Right renal cortex interstitium (tissue), 3 donors: ENCODE data around the gene CACNA1C. TPM values are rescaled to one million over a fixed set of nuclear protein-coding genes. Genes with fewer than 3 reads are reported as not detected.
"Not testable (repeated sequence)": the region's sequence is repeated elsewhere in the genome, so short reads cannot be mapped to it uniquely, and the experiment has no call there.

Source experiments
- DNase-seq, 3 donors: peaks; one replicate each; pipeline ENCODE4 v3.0.0-alpha.2; 2013; ENCODE audit warnings: low read depth in 3 of 3, low spot score in 2 of 3
- polyA plus RNA-seq, 3 donors: library from polyadenylated mRNA; unstranded; fragments of 120-200 nt; gene quantifications; one replicate each; pipeline ENCODE4 v1.2.1, GENCODE V29; 2013; ENCODE audit not compliant: insufficient read length in 3 of 3

The CACNA1C gene
- polyA plus RNA-seq, 3 donors = 5.7 to 6.4 (median 5.8) TPM

DNA sequence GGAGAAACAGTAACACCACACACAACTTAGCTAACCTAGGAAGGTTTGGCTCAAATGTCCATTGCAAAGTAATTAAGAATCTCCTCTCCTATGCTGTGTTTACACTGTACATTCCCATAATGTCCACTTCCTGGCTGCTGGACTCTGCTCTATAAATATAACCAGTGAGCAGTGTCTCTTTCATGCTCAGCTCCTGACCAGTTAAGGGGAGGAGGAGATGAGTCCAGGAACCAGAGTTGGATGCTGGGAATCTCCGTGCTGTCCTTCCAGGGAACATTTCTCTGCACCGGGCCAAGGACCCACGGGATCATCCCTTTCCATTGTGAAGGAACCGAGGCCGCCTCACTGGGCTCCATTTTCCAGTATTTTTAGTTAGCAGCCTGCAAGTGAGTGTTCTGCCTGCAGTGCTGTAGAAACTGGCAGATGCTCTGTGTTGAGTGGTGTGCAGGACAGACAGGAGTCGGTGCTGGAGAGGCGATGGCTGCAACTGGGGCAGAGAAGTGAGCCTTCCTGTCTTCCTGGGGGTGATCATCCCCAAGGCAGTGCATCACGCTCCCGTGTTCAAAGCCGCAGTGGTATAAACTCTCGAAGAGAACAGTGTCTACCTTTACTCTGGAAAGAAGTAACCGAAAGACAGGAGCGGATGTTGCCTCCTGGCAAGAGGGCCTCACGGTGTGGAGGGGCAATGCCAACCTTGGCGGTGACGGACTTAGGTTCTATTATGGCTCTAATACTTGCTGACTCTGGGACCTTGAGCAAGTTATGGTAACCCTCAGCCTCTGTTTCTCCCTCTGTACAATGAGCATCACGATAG lies 195.5 kb downstream of the CACNA1C start:
- DNase-seq = no peak

DNA sequence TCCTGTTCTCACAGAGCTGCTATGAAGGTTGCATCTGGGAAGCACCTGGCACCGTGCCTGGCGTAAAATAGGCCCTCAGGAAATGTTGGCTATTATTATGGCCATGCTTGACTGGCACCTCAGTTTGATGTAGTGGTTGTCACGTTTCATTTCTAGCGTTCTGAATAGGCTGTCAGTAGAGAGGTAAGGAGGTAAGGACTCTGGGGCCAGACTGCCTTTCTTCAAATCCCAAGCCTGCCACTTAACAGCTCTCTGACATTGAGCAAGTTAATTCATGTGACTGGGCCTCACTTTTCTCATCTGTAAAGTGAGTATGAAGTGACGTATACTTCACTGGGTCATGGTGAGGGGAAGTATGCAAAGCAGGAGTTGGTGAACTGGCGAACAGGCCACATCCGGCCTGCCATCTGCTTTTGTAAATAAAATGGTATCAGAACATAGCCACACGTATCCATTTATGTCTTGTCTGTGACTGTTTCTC lies 196.2 kb downstream of the CACNA1C start:
- DNase-seq = no peak

DNA sequence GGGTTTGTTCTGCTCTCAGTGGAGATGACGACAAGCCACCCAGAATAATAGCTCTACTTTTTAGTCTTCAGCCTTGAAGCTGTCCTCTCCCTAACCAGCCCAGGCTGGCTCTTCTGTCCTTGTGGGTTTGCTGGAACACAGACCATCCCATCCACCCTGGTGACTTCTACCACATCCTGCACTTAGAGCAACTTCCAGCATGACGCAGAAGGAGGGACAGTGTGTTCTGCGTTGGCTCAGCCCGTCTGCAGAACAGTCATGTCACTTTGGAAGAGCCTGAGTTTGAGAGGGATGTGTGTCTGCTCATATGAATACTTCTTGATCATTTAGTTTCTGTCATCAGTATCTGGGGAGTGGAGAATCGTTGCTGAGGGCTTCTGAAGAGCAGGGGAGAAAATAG lies 198.0 kb downstream of the CACNA1C start:
- DNase-seq = no peak

DNA sequence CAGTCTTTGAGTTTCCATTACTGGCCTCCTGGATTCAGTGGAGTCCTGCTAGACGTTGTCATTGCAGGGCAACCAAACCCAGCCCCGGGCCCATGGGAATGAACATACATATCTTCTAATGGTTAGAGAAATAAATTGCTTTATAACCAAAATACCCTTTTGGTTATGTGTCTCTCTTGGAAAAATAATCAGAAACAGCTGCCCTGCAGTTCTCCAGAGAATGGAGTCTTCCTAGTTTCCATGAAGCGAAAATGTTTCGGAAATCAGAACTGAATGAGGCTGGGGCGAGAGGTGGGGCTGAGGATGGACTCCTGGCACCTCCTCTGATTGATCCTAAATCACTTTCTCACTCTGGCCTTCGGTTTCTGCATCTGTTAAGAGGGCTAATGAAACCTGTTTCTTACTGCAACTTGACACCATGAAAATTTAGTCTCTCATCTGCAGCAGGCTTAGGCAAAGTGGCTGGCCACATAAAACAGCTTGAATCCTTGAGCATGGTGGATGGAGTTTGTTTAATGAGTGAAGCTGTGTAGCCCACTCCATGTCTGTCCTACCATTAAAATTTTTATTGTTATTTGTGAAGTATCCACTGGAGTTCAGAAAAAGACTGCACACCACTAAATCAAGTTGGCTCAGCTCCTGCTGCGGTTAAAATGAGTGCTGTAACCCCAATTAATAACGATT lies 198.9 kb downstream of the CACNA1C start:
- DNase-seq = no peak

DNA sequence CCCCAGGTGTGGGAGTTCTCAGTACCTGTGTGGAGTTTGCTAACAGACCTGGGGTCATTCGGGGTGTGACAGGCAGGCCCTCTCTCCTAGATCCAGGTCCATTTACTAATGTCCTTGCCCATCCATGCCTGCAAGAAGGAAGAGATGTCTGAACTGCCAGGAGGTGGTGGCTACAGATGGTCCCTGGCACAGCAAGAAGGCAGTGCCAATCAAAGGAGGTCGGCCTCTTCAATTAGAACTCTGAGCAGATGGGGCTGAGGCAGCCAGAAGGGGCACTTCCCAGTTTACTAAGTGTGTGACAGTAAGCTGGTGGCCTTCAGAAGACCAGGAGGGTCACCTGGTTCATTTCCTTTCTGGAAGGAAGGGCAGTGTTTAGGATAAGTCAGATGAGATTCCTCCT lies 202.5 kb downstream of the CACNA1C start:
- DNase-seq = no peak

DNA sequence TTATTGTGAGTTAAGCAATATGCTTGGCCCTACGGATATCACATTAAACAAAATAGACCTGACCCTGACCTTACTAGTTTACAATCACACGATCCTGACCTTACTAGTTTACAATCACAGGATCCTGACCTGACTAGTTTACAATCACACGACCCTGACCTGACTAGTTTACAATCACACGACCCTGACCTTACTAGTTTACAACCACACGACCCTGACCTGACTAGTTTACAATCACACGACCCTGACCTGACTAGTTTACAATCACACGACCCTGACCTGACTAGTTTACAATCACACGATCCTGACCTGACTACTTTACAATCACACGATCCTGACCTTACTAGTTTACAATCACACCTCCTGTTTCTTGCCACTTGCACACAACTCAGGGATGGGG lies 202.9 kb downstream of the CACNA1C start:
- not testable (repeated sequence) for DNase-seq

DNA sequence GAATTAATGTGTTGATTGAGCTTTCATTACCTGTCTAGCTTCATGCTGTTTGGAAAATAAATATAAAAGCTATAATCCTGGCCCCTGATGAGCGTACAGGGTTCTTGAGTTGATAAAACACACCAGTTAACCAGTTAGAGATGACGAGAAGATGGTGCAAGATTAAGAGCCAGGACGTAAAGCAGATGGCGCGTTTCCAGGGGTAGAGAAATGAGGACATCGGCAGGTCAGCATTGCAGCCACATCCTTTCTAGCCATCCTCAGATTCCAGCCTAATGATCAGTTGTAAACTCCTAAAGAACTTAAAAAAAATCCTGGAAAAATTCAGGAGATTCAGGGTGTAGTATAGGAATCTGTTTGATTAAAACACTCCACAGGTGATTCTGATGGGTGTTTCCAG lies 203.7 kb downstream of the CACNA1C start:
- no peak for DNase-seq

DNA sequence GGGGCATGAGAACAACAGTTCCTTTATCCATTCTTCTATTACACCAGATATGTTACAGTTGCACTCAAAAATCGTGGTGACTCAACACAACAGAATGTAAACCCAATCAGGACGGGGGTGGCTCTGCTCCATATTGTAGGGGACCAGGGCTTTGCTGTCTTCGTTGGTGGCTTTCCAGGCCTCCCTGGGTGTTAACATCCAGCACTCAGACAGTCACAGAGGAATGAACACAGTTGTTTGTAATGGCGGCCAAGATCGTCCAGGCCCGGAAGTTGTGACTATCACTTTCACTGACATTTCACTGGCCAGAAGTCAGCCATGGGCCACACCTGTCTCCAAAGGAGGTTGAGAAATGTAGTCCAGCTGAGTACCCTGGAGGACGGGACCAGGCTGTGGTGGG lies 204.1 kb downstream of the CACNA1C start:
- no peak for DNase-seq

DNA sequence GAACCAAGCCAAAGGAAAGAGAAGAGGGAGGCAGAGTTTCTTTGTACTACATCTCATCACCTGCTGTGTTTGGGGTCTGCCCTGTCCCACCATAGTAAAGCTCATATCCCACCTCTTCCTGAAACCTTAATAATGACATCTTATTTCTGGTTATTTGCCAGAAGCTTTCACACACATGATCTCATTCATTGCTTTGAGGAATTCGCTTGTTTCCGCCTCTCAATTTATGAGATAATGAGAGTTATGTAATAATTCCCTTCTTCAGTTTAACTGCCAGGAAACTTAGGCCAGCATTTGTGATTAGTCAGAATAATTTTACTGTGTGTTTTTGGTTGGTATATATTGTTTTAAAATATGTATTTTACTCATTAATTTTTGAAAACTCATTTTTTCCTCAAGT lies 205.2 kb downstream of the CACNA1C start:
- DNase-seq = no peak

DNA sequence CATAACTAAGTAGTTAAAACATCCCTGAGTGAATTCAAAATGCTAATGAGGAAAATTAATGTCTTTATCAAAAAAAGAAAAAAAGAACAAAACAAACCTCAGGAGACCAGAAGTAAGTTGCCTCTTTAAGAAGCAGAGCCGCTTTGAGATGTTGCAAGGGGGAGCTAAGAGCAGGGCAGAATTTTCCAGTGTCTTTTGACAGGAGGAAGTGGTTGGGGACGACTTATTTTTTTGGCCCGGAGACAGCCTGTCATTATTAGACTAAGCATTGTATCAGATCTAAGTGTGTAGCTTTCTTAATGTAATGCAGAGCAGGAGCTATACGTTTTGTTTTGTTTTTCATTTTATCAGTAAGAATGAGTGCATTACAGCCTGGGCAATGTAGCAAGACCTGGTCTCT lies 206.6 kb downstream of the CACNA1C start:
- DNase-seq = no peak

DNA sequence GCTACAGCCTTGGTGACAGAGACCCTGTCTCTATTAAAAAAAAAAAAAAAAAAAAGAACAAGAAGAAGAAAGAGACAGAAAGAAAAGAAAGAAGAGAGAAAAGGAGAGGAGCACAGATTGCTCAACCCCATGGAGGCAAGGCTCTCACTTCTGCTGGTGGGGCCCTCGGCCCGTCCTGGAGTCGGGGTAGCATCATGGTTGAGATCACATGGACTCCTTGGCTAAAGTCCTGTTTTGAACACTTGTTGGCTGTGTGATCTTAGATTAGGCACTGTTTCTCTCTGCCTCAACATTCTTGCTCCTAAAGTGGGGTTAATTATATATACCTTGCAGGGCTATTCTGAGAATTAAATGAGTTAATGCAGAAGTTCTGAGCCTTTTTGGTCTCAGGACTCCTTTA lies 207.7 kb downstream of the CACNA1C start:
- DNase-seq = no peak

DNA sequence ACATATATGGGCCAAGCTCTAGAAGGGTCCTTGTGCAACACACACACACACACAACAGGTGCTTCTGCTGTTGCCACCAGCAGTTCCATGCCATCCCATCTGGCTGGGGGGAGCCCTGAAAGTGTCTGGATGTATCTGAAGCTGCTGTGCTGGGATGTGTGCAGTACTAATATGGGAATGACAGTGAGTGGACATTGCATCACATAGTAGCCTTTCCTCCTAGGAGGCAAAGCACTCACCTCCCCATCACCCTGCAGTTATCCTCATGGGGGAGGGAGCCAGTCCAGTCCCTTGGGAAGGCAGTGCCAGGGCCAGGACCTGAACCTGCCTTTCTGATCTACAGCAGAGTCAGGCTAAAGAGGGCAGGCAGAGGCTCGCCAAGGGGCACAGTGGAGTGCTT lies 208.9 kb downstream of the CACNA1C start:
- DNase-seq = no peak

DNA sequence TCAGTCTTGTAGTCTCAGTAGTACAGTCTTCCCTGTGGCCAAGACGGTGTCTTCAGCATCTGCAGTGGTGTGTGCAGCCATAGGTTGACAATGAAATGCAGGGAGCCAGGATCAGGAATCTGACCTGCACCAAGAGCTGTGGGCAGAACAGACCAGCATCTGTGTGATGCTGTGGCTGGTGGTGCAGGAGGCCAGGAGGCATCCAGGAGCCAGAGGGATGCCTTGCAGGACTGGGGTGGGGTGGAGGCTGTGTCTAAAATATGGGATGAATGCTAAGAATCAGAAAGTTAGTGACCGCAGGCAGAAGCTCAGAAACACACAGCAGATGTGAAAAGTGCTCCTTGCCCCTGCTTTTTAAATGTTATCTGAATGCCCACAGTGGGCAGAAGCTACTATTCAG lies 209.7 kb downstream of the CACNA1C start:
- DNase-seq = no peak

DNA sequence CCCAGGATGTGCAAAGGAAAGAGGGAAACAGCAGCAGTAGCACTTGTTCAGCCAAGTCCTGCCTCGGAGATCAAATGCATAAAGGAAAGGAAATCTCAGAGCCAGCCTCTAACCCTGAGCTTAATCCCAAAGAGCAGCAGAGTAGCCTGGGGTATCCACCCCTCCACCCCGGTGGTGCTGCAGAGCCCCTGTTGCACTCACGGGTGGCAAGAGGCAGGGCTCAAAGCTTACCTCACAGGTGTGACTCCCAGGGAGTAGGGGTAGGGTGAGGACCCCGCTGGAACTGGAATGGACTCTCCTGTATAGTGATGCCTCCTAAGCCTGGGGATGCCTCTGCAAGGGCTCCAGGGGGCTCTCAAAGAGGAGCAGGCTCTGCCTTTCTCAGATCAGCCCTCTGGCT lies 211.1 kb downstream of the CACNA1C start:
- DNase-seq = no peak

DNA sequence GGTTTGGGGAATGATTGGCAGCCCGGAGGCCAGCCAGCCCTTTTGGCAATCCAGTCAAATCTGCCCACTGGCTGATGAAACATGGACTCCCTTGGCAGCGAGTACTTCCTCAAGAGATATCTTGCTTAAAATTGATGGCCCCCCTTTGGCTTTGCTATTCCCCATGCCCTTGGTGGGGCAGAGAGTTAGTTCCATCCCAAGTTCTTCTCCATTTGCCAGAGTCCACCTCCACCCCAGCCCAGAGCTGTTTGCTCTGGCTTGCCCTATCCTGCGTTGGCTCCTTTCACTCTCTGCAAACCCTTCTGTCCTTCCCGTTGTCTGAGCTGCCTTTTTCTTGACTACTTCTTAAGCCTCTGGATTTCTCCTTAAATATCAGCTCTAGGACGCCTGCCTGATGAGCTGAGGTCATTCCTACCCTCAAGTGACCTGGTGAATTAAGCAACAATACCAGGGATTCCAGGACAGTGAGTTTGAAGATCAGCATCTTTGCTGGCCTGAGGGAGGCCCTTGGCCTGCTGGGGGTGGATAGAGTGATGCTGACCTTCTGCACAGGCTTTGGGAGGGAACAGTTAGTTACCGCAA lies 212.0 kb downstream of the CACNA1C start:
- no peak for DNase-seq

DNA sequence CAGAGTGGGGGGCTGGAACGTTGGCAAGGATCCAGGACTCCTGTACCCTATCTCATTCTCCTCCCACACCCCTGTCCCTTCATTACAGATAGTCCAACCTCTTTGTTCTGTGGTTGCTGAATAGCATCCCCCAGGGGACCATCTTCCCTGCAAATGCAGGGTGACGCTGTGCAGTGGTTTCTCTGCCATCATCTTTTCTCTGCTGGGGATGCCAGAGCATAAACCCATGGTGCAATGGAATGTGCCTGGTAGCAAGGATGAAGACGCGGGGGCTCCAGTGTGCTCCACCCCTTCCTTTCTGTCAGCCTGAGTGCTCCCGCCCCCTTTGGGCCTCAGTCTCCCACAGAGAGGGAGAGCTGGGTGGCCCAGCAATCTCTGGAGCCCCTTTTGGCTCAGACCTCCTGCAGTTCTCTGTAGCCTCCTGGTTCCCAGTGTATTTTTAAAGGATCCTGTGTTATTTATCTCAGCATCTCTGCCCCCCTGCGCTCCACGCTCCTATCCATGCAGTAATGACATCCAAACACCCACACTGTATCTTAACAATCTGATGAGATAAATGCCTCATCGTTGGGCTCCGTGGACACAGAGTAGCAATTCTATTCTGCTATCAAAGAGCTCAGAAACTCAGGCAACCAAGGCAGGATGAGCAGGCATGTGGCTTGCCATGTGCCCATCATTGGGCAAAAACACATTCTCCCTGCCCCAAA lies 212.8 kb downstream of the CACNA1C start:
- DNase-seq = no peak

DNA sequence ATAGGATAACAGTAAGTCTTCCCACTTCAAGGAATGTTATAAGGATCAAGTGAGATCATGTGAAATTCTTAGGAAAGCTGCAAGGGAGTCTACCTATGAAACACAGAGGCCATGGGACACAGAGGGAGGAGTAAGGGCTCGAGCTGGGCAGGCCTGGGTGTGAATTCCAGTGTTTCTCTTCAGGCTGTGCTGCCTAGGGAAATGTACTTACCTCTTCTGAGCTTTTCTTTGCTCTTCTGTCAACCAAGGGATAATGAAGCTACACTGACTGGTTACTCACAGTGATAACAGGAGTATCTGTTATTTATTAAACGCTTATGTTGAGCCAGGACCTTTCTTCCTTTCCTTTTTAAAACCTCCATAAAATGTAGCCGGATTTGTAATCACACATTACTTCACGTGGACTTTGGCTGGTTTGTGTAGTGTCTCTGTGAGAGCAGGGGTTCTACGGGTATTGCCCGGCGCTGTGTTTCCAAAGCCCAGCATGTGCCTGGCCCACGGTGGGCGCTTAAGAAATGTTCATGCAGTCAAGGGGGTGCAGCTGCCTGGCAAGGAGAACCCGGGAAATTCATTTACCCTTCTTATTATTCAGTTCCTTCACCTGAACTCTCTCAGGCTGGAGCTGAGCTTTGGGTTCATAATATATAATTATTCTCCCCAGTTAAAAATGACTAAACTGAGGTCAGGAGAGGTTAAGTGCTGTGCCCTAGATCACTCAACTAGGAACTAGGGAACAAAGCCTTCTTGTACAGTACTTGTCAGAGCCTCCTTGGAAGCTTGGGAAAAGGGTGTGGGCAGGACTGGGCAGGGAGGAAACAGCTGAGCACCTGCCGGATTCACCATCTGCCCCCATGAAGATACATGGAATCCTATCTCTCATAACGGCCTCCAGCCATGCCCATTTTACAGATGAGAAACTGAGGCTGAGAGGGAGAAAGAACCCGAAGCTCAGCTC lies 214.2 kb downstream of the CACNA1C start:
- DNase-seq = no peak

DNA sequence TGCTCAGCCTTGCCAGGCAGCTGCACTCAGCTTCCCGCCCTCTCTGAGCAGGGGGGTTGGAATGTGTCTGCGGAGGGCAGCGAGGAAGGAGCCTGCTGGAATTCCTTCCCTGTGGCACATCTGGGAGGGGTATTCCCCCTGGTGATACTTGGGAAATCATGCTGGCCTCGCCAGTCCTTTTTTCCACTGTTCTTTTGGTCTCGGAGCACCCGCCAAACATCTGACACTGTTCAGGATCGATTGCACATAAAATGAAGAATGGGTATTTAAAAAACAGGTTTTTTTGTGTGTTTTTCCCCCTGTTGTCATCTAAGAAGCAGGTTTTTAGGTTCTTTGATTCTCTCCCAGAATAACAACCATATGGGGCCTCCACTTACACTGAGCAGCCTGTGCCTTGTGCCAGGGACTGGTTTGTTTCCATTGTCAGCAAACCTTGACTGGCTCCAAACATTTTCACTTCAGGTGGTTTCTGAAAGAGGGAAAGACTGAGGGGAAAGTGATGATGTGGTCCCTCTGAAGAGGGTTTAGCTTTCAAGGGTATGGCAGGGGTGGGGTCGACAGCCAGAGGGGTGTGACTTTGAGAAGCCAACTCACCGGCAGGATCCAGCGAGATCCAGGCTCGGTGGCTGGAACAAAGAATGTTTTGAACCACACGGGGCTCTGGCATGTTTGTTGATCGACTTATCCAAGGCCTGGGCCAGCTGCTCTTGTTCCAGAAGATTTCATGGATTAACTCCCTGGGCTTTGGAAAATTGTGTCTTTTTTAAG lies 215.1 kb downstream of the CACNA1C start:
- no peak for DNase-seq
